ENCODE results near the gene GAPVD1.

Gene GAPVD1

DNA sequence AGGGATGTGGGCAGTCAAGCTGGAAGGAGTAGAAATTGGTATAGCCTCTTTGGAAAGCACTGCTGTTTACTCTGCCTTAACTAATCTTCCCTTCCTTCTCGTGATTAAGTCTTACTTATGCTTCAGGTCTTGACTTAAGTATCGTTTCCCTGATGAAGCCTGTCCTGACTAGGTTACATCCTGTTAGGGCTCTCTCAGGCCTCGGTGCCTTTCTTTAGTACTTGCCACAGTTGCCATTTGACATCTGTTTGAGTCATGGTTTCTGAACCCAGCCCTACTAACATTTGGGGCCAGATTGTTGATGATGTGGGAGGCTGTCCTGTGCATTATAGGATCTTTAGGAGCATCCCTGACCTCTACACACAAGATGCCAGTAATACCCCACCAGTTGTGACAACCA, 94.4 kb downstream of the GAPVD1 start:
- no peaks in the 10 kb centered on the region for H3K27me3 ChIP-seq (ENCODE audit: insufficient read depth, poor library complexity, severe bottlenecking)
- no peak overlapping the region for H3K27ac ChIP-seq (replicated peaks)
- DNase-seq (ENCODE audit: low read depth in 1 of 2, low spot score in 1 of 2): no peak
- TF ChIP-seq SPI1 (IDR thresholded peaks at IDR 0.05; ENCODE audit: borderline replicate concordance, low read depth) (no peak), POLR2AphosphoS5 (IDR thresholded peaks at IDR 0.05; ENCODE audit: low read depth) (no peak), GABPA (IDR thresholded peaks at IDR 0.05; ENCODE audit: low read depth) (no peak)
- TF ChIP-seq, protein P1, sequence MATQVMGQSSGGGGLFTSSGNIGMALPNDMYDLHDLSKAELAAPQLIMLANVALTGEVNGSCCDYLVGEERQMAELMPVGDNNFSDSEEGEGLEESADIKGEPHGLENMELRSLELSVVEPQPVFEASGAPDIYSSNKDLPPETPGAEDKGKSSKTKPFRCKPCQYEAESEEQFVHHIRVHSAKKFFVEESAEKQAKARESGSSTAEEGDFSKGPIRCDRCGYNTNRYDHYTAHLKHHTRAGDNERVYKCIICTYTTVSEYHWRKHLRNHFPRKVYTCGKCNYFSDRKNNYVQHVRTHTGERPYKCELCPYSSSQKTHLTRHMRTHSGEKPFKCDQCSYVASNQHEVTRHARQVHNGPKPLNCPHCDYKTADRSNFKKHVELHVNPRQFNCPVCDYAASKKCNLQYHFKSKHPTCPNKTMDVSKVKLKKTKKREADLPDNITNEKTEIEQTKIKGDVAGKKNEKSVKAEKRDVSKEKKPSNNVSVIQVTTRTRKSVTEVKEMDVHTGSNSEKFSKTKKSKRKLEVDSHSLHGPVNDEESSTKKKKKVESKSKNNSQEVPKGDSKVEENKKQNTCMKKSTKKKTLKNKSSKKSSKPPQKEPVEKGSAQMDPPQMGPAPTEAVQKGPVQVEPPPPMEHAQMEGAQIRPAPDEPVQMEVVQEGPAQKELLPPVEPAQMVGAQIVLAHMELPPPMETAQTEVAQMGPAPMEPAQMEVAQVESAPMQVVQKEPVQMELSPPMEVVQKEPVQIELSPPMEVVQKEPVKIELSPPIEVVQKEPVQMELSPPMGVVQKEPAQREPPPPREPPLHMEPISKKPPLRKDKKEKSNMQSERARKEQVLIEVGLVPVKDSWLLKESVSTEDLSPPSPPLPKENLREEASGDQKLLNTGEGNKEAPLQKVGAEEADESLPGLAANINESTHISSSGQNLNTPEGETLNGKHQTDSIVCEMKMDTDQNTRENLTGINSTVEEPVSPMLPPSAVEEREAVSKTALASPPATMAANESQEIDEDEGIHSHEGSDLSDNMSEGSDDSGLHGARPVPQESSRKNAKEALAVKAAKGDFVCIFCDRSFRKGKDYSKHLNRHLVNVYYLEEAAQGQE (IDR thresholded peaks at IDR 0.05; ENCODE audit: insufficient replicate concordance, low read depth): no peak
- TF ChIP-seq, protein P2, sequence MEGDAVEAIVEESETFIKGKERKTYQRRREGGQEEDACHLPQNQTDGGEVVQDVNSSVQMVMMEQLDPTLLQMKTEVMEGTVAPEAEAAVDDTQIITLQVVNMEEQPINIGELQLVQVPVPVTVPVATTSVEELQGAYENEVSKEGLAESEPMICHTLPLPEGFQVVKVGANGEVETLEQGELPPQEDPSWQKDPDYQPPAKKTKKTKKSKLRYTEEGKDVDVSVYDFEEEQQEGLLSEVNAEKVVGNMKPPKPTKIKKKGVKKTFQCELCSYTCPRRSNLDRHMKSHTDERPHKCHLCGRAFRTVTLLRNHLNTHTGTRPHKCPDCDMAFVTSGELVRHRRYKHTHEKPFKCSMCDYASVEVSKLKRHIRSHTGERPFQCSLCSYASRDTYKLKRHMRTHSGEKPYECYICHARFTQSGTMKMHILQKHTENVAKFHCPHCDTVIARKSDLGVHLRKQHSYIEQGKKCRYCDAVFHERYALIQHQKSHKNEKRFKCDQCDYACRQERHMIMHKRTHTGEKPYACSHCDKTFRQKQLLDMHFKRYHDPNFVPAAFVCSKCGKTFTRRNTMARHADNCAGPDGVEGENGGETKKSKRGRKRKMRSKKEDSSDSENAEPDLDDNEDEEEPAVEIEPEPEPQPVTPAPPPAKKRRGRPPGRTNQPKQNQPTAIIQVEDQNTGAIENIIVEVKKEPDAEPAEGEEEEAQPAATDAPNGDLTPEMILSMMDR (IDR thresholded peaks at IDR 0.05; ENCODE audit: insufficient read depth, low read length): no peak
- no peak overlapping the region for H3K4me3 ChIP-seq (replicated peaks; ENCODE audit: insufficient read depth, low read length)

DNA sequence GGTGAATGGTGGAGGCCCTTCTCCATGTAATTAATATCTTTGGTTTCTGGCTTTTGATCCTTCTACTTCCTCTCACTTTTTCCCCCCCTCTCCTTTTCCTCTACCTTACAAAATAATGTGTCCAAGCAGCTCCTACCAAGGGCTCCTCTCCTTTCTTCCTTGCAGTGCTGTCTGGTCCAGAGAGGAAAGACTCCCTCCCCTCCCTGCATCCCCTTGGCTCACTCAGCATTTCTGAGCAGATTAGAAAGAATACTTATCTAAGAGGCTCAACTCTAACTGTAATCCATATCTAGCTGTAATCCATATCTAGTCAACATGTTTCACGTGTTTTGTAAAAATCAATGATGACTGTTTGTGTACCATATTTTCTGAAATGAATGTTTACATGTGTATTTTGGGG, 97.4 kb downstream of the GAPVD1 start:
- H3K4me3 ChIP-seq (replicated peaks; ENCODE audit: insufficient read depth, low read length): no peak overlapping the region
- DNase-seq (ENCODE audit: low read depth in 1 of 2, low spot score in 1 of 2): no peak
- no peaks in the 10 kb centered on the region for H3K27me3 ChIP-seq (ENCODE audit: insufficient read depth, poor library complexity, severe bottlenecking)
- TF ChIP-seq POLR2AphosphoS5 (IDR thresholded peaks at IDR 0.05; ENCODE audit: low read depth): no peak
- TF ChIP-seq, protein P2 (IDR thresholded peaks at IDR 0.05; ENCODE audit: insufficient read depth, low read length): no peak
- TF ChIP-seq, protein P1 (IDR thresholded peaks at IDR 0.05; ENCODE audit: insufficient replicate concordance, low read depth): no peak
- TF ChIP-seq SPI1 (IDR thresholded peaks at IDR 0.05; ENCODE audit: borderline replicate concordance, low read depth): no peak
- no peak for TF ChIP-seq GABPA (IDR thresholded peaks at IDR 0.05; ENCODE audit: low read depth)
- no peak overlapping the region for H3K27ac ChIP-seq (replicated peaks)

DNA sequence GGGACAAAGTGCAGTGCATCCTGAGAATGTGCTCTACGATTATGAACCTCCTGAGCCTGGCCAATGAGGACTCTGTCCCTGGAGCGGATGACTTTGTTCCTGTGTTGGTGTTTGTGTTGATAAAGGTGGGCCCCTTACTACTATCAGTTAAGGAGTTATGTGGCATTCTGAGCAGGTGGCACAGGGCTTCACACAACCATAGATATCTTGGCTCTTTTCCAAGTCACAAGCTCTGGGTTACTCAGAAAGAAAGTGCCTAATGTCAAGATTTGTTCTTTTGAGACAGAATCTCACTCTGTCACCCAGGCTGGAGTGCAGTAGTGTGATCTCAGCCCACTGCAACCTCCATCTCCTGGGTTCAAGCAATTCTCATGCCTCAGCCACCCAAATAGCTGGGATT, 99.0 kb downstream of the GAPVD1 start:
- H3K4me3 ChIP-seq (replicated peaks; ENCODE audit: insufficient read depth, low read length): no peak overlapping the region
- DNase-seq (ENCODE audit: low read depth in 1 of 2, low spot score in 1 of 2): no peak
- no peak overlapping the region for H3K27ac ChIP-seq (replicated peaks)
- TF ChIP-seq SPI1 (IDR thresholded peaks at IDR 0.05; ENCODE audit: borderline replicate concordance, low read depth) (no peak), GABPA (IDR thresholded peaks at IDR 0.05; ENCODE audit: low read depth) (no peak), POLR2AphosphoS5 (IDR thresholded peaks at IDR 0.05; ENCODE audit: low read depth) (no peak)
- TF ChIP-seq, protein P1 (IDR thresholded peaks at IDR 0.05; ENCODE audit: insufficient replicate concordance, low read depth): no peak
- TF ChIP-seq, protein P2 (IDR thresholded peaks at IDR 0.05; ENCODE audit: insufficient read depth, low read length): no peak
- no peaks in the 10 kb centered on the region for H3K27me3 ChIP-seq (ENCODE audit: insufficient read depth, poor library complexity, severe bottlenecking)
